HG03442 (cell line): ENCODE measurements around the gene ALDH3B1.

Experiments
- ATAC-seq: cut with Tn5 transposase; IDR thresholded peaks from one replicate; pipeline ENCODE4 v1.9.1; 2021; ENCODE audit warnings: mild to moderate bottlenecking, moderate library complexity; ENCODE audit not compliant: unreplicated experiment

ALDH3B1 gene

GRCh38 chr11:68027667-68028066, 17.5 kb downstream of the ALDH3B1 start:
- ATAC-seq = no peak

GRCh38 chr11:68028802-68029545, 18.8 kb downstream of the ALDH3B1 start:
- ATAC-seq = no peak

GRCh38 chr11:68030318-68031143, 20.4 kb downstream of the ALDH3B1 start, which contains the start of gene NDUFS8:
Gene NDUFS8 (plus strand): TSS chr11:68030681. CDS start chr11:68032152, 1,471 bp downstream.
- peak; percentile 83 for ATAC-seq

- no peak for ATAC-seq
Observed at GRCh38 chr11:68031144-68031464, 21.0 kb downstream of the ALDH3B1 start.

- ATAC-seq = no peak
Observed at GRCh38 chr11:68032003-68032402, 21.9 kb downstream of the ALDH3B1 start.

- ATAC-seq = no peak
Observed at GRCh38 chr11:68032997-68033707, 23.0 kb downstream of the ALDH3B1 start.

GRCh38 chr11:68033708-68034045, 23.6 kb downstream of the ALDH3B1 start:
- no peak for ATAC-seq

- ATAC-seq = no peak
Observed at GRCh38 chr11:68035266-68035876, 25.2 kb downstream of the ALDH3B1 start.

- no peak for ATAC-seq
Observed at GRCh38 chr11:68036141-68036716, 26.1 kb downstream of the ALDH3B1 start.

- ATAC-seq = no peak
Observed at GRCh38 chr11:68036717-68037239, 26.7 kb downstream of the ALDH3B1 start.

GRCh38 chr11:68037411-68038225, 27.5 kb downstream of the ALDH3B1 start:
- ATAC-seq = no peak

- no peak for ATAC-seq
Observed at GRCh38 chr11:68038226-68038717, 28.1 kb downstream of the ALDH3B1 start.

- ATAC-seq = peak; percentile 48
Observed at GRCh38 chr11:68038718-68039525, 28.8 kb downstream of the ALDH3B1 start, which contains the start of gene TCIRG1. Gene TCIRG1 (plus strand): TSS chr11:68039025. CDS start chr11:68041272, 2,247 bp downstream.

- ATAC-seq = no peak
Observed at GRCh38 chr11:68039526-68040086, 29.5 kb downstream of the ALDH3B1 start.

- no peak for ATAC-seq
Observed at GRCh38 chr11:68040101-68040956, 30.2 kb downstream of the ALDH3B1 start.

- ATAC-seq = no peak
Observed at GRCh38 chr11:68040957-68041591, 30.9 kb downstream of the ALDH3B1 start.
